ENCODE measurements around the gene EBNA1BP2. TPM values are rescaled to one million over a fixed set of nuclear protein-coding genes. Genes with fewer than 3 reads are reported as not detected.

The EBNA1BP2 gene, protein sequence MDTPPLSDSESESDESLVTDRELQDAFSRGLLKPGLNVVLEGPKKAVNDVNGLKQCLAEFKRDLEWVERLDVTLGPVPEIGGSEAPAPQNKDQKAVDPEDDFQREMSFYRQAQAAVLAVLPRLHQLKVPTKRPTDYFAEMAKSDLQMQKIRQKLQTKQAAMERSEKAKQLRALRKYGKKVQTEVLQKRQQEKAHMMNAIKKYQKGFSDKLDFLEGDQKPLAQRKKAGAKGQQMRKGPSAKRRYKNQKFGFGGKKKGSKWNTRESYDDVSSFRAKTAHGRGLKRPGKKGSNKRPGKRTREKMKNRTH
- 102 and 134 TPM in 2 replicates for total RNA-seq (2016; rRNA removed; fragmentation: Illumina TruSeq; extraction: Trizol)
- total RNA-seq (2016; cell fraction: cytosol; rRNA removed; fragmentation: Illumina TruSeq; extraction: Trizol; ENCODE audit: low read depth) = 16.7 and 17.1 TPM in 2 replicates
- 105 and 136 TPM in 2 replicates for total RNA-seq (2016; cell fraction: insoluble cytoplasmic fraction; rRNA removed; fragmentation: Illumina TruSeq; extraction: Trizol)
- 31.7 and 33.4 TPM in 2 replicates for total RNA-seq (2016; cell fraction: membrane; rRNA removed; fragmentation: Illumina TruSeq; extraction: Trizol)
- total RNA-seq (2016; cell fraction: nucleus; rRNA removed; fragmentation: Illumina TruSeq; extraction: Trizol) = 41.1 and 51.6 TPM in 2 replicates
- 24.7 and 27.1 TPM in 2 replicates for polyA plus RNA-seq (2011; rRNA removed)
- polyA plus RNA-seq (2011; cell fraction: cytosol; rRNA removed) = 24.4 and 26.5 TPM in 2 replicates
- polyA plus RNA-seq (2011; cell fraction: nucleus; rRNA removed) = 21.8 and 28.1 TPM in 2 replicates
- polyA plus RNA-seq (2012) = 40.9 and 45.7 TPM in 2 replicates
- polyA plus RNA-seq (2016; cell fraction: cytosol; fragmentation: Illumina TruSeq; extraction: Trizol; ENCODE audit: low read depth) = 18.1 TPM in 2 replicates
- polyA plus RNA-seq (2016; cell fraction: insoluble cytoplasmic fraction; fragmentation: Illumina TruSeq; extraction: Trizol; ENCODE audit: low read depth) = 152 and 154 TPM in 2 replicates
- 27.7 and 29.2 TPM in 2 replicates for polyA plus RNA-seq (2016; cell fraction: membrane; fragmentation: Illumina TruSeq; extraction: Trizol; ENCODE audit: low read depth)
- 78.7 and 80.9 TPM in 2 replicates for polyA plus RNA-seq (2016; cell fraction: nucleus; fragmentation: Illumina TruSeq; extraction: Trizol; ENCODE audit: insufficient read depth, low read depth)
- 14.2 and 38.3 TPM in 2 replicates for polyA minus RNA-seq (2011; rRNA and poly(A)+ RNA removed; ENCODE audit: low replicate concordance)
- 8.6 and 11.5 TPM in 2 replicates for polyA minus RNA-seq (2011; cell fraction: cytosol; rRNA and poly(A)+ RNA removed)
- polyA minus RNA-seq (2011; cell fraction: nucleus; rRNA and poly(A)+ RNA removed) = 33.0 and 36.7 TPM in 2 replicates
- percentile 80 among the genes with signal in this experiment for Bru-seq, nascent RNA
- BruChase-seq, experiment 1, labeled RNA remaining after a 6-hour chase = percentile 88 among the genes with signal in this experiment
- percentile 79 among the genes with signal in this experiment for BruChase-seq, experiment 2, labeled RNA remaining after a 2-hour chase
- long read RNA-seq, experiment 1, transcript EBNA1BP2-201 (9 exons, 1,322 nt) = major isoform, 130 of 152 reads
- long read RNA-seq, experiment 1, partial matches to known transcripts = 18 of 152 reads
- long read RNA-seq, experiment 1, other reads (novel, unspliced or antisense) = 3 of 152 reads
- long read RNA-seq, experiment 2, transcript EBNA1BP2-201 (9 exons, 1,322 nt) = major isoform, 124 of 158 reads
- long read RNA-seq, experiment 2, partial matches to known transcripts = 17 of 158 reads
- long read RNA-seq, experiment 2, other reads (novel, unspliced or antisense) = 16 of 158 reads

DNA sequence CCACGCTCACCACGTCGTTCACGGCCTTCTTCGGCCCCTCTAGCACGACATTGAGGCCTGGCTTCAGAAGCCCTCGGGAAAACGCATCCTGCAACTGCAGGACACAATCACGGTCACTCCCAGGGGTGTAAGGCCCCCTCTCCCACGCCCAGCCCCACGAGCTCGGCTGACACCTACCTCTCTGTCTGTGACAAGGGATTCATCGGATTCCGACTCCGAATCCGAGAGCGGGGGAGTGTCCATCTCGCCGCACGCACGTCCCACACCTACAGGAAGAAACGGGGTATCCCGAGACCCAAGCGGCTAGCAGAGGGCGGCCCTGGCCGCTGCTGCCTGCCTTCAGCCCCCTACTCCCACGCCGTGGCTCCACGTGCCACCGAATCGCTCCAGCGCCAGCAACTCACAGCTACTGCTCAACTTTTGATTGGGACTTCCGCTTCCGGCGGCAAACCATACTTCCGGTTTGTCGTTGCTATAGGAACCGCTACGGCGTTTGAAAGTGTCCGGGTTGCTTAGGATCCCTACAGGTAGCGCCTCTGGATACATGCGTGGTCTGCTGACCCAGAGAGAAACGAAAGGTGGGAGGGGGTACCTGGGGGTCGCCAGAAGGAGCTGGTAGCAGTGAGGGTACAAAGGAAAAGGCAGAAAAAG, at the start of gene EBNA1BP2, which contains the start of gene CFAP57:
Gene EBNA1BP2, minus strand, starts transcription at position 415 of the 651 bp plus-strand sequence. Its CDS starts 172 bp downstream, at position 243.
Gene CFAP57, plus strand, starts transcription at position 455 of the 651 bp plus-strand sequence. CDS start 424 bp downstream, outside the sequence.
- H4K20me1 ChIP-seq (ENCODE audit: insufficient read depth, low read length) = no peaks in the 10 kb centered on the region
- CTCF ChIA-PET (ENCODE audit: low intra/inter-chr PET ratio, low total read pairs) = no interaction called here
- FAIRE-seq (peak; percentile 85), DNase-seq (ENCODE audit: low spot score) (peak; percentile 93), ATAC-seq (peak; percentile 93)
- H3K79me2 ChIP-seq (ENCODE audit: insufficient read depth, low read length) = peaks cover 20% of the 10 kb centered on the region
- peaks cover 8 to 34% of the 10 kb centered on the region in 2 experiments for H3K36me3 ChIP-seq (replicated peaks in 1 of 2; ENCODE audit: control insufficient read depth in 1 of 2, insufficient read depth in 2 of 2, low read length in 2 of 2)
- peaks cover 0 to 15% of the 10 kb centered on the region in 2 experiments; a peak in 2 of 5 replicates for H3K27me3 ChIP-seq (ENCODE audit: control insufficient read depth in 1 of 2, insufficient read depth in 2 of 2, low read length in 2 of 2)
- in situ Hi-C loops (cut with HindIII; ENCODE audit: extremely low pct_ligation_motif_present, low pct_unique_long_range_greater_than_20kb) = no loop called here
- H3K4me2 ChIP-seq (ENCODE audit: low read depth, low read length) = peak within 1 kb of the TSS; percentile 92
- peak within 1 kb of the TSS; percentile 86 for H3K9ac ChIP-seq (ENCODE audit: insufficient read depth, low read depth, low read length)
- no TSS peak for BruUV-seq (replicated peaks)
- peak within 1 kb of the TSS; percentile 79 to 97 (median 87) for H3K4me3 ChIP-seq (replicated peaks in 1 of 3; ENCODE audit: insufficient read depth in 1 of 3, low read depth in 2 of 3, low read length in 3 of 3)
- H3K27ac ChIP-seq (ENCODE audit: extremely low read length, insufficient read depth, low read length) = peak within 1 kb of the TSS; percentile 49
- peak within 1 kb of the TSS; percentile 84 for H2AFZ ChIP-seq (ENCODE audit: low read length)
- intact Hi-C loops (cut with micrococcal nuclease; ENCODE audit: unreplicated experiment) = no loop called here
- peaks cover 23% of the 10 kb centered on the region for H3K4me1 ChIP-seq (ENCODE audit: insufficient read depth, low read length)
- H3K9me3 ChIP-seq (ENCODE audit: low read length) = no peaks in the 10 kb centered on the region
- 2% methylated on average over 25 of the region's 45 CpGs for WGBS (ENCODE audit: low lambda C conversion rate)
- POLR2A ChIA-PET = interaction anchor here (1.0 to 2.2 kb wide), 4 partner anchors 15 to 478 kb away, joined by 3 to 8 read pairs (median 4); partner anchors contain the start of gene KDM4A
- TF ChIP-seq, protein P1, sequence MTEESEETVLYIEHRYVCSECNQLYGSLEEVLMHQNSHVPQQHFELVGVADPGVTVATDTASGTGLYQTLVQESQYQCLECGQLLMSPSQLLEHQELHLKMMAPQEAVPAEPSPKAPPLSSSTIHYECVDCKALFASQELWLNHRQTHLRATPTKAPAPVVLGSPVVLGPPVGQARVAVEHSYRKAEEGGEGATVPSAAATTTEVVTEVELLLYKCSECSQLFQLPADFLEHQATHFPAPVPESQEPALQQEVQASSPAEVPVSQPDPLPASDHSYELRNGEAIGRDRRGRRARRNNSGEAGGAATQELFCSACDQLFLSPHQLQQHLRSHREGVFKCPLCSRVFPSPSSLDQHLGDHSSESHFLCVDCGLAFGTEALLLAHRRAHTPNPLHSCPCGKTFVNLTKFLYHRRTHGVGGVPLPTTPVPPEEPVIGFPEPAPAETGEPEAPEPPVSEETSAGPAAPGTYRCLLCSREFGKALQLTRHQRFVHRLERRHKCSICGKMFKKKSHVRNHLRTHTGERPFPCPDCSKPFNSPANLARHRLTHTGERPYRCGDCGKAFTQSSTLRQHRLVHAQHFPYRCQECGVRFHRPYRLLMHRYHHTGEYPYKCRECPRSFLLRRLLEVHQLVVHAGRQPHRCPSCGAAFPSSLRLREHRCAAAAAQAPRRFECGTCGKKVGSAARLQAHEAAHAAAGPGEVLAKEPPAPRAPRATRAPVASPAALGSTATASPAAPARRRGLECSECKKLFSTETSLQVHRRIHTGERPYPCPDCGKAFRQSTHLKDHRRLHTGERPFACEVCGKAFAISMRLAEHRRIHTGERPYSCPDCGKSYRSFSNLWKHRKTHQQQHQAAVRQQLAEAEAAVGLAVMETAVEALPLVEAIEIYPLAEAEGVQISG (CRISPR knock-in tag; IDR thresholded peaks at IDR 0.05) = peak; percentile 76
- TF ChIP-seq, protein P2, sequence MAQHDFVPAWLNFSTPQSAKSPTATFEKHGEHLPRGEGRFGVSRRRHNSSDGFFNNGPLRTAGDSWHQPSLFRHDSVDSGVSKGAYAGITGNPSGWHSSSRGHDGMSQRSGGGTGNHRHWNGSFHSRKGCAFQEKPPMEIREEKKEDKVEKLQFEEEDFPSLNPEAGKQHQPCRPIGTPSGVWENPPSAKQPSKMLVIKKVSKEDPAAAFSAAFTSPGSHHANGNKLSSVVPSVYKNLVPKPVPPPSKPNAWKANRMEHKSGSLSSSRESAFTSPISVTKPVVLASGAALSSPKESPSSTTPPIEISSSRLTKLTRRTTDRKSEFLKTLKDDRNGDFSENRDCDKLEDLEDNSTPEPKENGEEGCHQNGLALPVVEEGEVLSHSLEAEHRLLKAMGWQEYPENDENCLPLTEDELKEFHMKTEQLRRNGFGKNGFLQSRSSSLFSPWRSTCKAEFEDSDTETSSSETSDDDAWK (CRISPR knock-in tag; IDR thresholded peaks at IDR 0.05) = no peak
- no peak for TF ChIP-seq ATRX (CRISPR knock-in tag; IDR thresholded peaks at IDR 0.05; ENCODE audit: borderline replicate concordance)
- 0 out of 2 replicates have a peak, but pooled peaks have one; percentile 59 for TF ChIP-seq FOXM1 (CRISPR knock-in tag; IDR thresholded peaks at IDR 0.05)
- no peak for TF ChIP-seq RAD51 (IDR thresholded peaks at IDR 0.05; ENCODE audit: borderline replicate concordance)
- TF ChIP-seq HMG20B (CRISPR knock-in tag; conservative IDR thresholded peaks at IDR 0.05) = no peak
- no peak for TF ChIP-seq ZNF264 (CRISPR knock-in tag; IDR thresholded peaks at IDR 0.05)
- TF ChIP-seq, protein P3, sequence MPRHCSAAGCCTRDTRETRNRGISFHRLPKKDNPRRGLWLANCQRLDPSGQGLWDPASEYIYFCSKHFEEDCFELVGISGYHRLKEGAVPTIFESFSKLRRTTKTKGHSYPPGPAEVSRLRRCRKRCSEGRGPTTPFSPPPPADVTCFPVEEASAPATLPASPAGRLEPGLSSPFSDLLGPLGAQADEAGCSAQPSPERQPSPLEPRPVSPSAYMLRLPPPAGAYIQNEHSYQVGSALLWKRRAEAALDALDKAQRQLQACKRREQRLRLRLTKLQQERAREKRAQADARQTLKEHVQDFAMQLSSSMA (CRISPR knock-in tag; IDR thresholded peaks at IDR 0.05) = 0 out of 2 replicates have a peak, but pooled peaks have one; percentile 23
- TF ChIP-seq, protein P4, sequence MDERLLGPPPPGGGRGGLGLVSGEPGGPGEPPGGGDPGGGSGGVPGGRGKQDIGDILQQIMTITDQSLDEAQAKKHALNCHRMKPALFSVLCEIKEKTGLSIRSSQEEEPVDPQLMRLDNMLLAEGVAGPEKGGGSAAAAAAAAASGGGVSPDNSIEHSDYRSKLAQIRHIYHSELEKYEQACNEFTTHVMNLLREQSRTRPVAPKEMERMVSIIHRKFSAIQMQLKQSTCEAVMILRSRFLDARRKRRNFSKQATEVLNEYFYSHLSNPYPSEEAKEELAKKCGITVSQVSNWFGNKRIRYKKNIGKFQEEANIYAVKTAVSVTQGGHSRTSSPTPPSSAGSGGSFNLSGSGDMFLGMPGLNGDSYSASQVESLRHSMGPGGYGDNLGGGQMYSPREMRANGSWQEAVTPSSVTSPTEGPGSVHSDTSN (CRISPR knock-in tag; IDR thresholded peaks at IDR 0.05) = no peak
- TF ChIP-seq ZNF75D (CRISPR knock-in tag; IDR thresholded peaks at IDR 0.05; ENCODE audit: borderline replicate concordance) = no peak
